DOHH2 (cell line): Measurements from ENCODE around the gene CAPN7.

ENCODE experiments used
- EZH2phosphoT487 ChIP-seq: fragments of 200-600 bp; sonication (generic); IDR thresholded peaks from 2 replicates; pipeline ENCODE4 v1.6.1; 2017; ENCODE audit warnings: borderline replicate concordance, mild to moderate bottlenecking, antibody characterized with exemption, low read length, moderate library complexity, mixed read lengths
- TF ChIP-seq, protein P1 (sequence below): fragments of 200-600 bp; sonication (generic); IDR thresholded peaks from one replicate; pipeline ENCODE4 v1.5.1; 2014; ENCODE audit warnings: antibody characterized with exemption, mild to moderate bottlenecking, low read depth, low read length; ENCODE audit not compliant: poor library complexity, severe bottlenecking

DNA sequence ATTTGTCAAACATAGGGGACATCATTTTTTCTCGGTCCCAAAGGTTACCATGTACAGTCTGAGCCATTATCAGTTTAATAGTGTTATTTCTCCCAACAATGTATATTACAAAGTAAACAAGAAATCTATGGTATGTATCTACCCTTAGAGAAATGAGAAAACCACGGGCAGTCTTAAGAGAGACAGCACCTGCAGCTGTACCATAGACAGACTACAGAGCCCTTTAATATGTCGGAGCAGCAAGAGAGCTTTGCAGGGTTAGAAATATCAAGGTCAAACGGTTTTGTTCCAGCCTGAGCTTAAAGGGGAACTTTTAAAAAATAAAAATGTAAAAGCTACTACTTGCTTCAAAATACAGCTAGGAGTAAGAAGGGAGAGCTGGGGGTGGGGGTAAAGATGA lies 73.2 kb downstream of the CAPN7 start:
- TF ChIP-seq, protein P1, sequence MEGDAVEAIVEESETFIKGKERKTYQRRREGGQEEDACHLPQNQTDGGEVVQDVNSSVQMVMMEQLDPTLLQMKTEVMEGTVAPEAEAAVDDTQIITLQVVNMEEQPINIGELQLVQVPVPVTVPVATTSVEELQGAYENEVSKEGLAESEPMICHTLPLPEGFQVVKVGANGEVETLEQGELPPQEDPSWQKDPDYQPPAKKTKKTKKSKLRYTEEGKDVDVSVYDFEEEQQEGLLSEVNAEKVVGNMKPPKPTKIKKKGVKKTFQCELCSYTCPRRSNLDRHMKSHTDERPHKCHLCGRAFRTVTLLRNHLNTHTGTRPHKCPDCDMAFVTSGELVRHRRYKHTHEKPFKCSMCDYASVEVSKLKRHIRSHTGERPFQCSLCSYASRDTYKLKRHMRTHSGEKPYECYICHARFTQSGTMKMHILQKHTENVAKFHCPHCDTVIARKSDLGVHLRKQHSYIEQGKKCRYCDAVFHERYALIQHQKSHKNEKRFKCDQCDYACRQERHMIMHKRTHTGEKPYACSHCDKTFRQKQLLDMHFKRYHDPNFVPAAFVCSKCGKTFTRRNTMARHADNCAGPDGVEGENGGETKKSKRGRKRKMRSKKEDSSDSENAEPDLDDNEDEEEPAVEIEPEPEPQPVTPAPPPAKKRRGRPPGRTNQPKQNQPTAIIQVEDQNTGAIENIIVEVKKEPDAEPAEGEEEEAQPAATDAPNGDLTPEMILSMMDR = no peak
- TF ChIP-seq EZH2phosphoT487 = no peak
